ENCODE data around the gene VCPKMT.

GRCh38 chr14:50107850-50108249, 8.5 kb downstream of the VCPKMT start:
- TF ChIP-seq, protein P1, sequence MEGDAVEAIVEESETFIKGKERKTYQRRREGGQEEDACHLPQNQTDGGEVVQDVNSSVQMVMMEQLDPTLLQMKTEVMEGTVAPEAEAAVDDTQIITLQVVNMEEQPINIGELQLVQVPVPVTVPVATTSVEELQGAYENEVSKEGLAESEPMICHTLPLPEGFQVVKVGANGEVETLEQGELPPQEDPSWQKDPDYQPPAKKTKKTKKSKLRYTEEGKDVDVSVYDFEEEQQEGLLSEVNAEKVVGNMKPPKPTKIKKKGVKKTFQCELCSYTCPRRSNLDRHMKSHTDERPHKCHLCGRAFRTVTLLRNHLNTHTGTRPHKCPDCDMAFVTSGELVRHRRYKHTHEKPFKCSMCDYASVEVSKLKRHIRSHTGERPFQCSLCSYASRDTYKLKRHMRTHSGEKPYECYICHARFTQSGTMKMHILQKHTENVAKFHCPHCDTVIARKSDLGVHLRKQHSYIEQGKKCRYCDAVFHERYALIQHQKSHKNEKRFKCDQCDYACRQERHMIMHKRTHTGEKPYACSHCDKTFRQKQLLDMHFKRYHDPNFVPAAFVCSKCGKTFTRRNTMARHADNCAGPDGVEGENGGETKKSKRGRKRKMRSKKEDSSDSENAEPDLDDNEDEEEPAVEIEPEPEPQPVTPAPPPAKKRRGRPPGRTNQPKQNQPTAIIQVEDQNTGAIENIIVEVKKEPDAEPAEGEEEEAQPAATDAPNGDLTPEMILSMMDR (IDR thresholded peaks at IDR 0.05) = no peak
- TF ChIP-seq POLR2A (IDR thresholded peaks at IDR 0.05) = no peak
